Astrocyte (in vitro differentiated cells and primary cell): ENCODE results near the gene BMPR1B. TPM values are rescaled to one million over a fixed set of nuclear protein-coding genes. Genes with fewer than 3 reads are reported as not detected.
A peak's percentile ranks its signal among the peaks of the same experiment; 100 is the strongest.

Source experiments
- DNase-seq: peaks from one replicate; pipeline ENCODE4 v3.0.0-alpha.2; 2010; ENCODE audit warnings: low read depth
- FAIRE-seq: peaks from 2 replicates; lab custom pipeline; 2011; peaks lifted over from hg19 to GRCh38; lab: Jason Lieb, UNC
- H2AFZ ChIP-seq: 2 replicates; pipeline ENCODE4 v1.6.0; 2012; ENCODE audit warnings: low read depth, low read length, inconsistent platforms
- H3K27ac ChIP-seq: 2 replicates; pipeline ENCODE4 v1.5.1; 2011; ENCODE audit warnings: low read depth, low read length, inconsistent platforms
- H3K27me3 ChIP-seq: 2 replicates; pipeline ENCODE4 v1.6.0; 2011; ENCODE audit warnings: low read length, inconsistent platforms; ENCODE audit not compliant: insufficient read depth
- H3K36me3 ChIP-seq: 2 replicates; pipeline ENCODE4 v1.5.1; 2011; ENCODE audit warnings: low read length, inconsistent platforms; ENCODE audit not compliant: insufficient read depth
- H3K4me1 ChIP-seq: 2 replicates; pipeline ENCODE4 v1.5.1; 2011; ENCODE audit warnings: low read length, inconsistent platforms; ENCODE audit not compliant: insufficient read depth
- H3K4me2 ChIP-seq: 2 replicates; pipeline ENCODE4 v1.6.0; 2012; ENCODE audit warnings: low read length, inconsistent platforms
- H3K4me3 ChIP-seq: 2 replicates; pipeline ENCODE4 v1.5.1; 2011; ENCODE audit warnings: low read depth, mild to moderate bottlenecking, low read length, inconsistent platforms; ENCODE audit not compliant: insufficient read depth
- H3K79me2 ChIP-seq: 2 replicates; pipeline ENCODE4 v1.6.0; 2012; ENCODE audit warnings: mild to moderate bottlenecking, low read length, inconsistent platforms; ENCODE audit not compliant: insufficient read depth
- H3K9ac ChIP-seq: 2 replicates; pipeline ENCODE4 v1.6.0; 2012; ENCODE audit warnings: mild to moderate bottlenecking, low read length, inconsistent platforms
- H3K9me3 ChIP-seq: 2 replicates; pipeline ENCODE4 v1.5.1; 2012; ENCODE audit warnings: low read depth, mild to moderate bottlenecking, low read length, inconsistent platforms; ENCODE audit not compliant: insufficient read depth
- H4K20me1 ChIP-seq: 2 replicates; pipeline ENCODE4 v1.6.0; 2012; ENCODE audit warnings: low read length, inconsistent platforms; ENCODE audit not compliant: insufficient read depth
- H3K27ac Mint-ChIP-seq: one replicate; pipeline ENCODE4 v1.8.0; 2021; ENCODE audit warnings: mild to moderate bottlenecking, mixed read lengths; ENCODE audit not compliant: unreplicated experiment
- H3K27me3 Mint-ChIP-seq: one replicate; pipeline ENCODE4 v1.8.0; 2021; ENCODE audit warnings: low read depth, mixed read lengths; ENCODE audit not compliant: unreplicated experiment
- H3K36me3 Mint-ChIP-seq: one replicate; pipeline ENCODE4 v1.8.0; 2021; ENCODE audit warnings: low read depth, mixed read lengths; ENCODE audit not compliant: unreplicated experiment
- H3K4me1 Mint-ChIP-seq: one replicate; pipeline ENCODE4 v1.8.0; 2021; ENCODE audit warnings: low read depth, mixed read lengths; ENCODE audit not compliant: unreplicated experiment
- H3K4me3 Mint-ChIP-seq: one replicate; pipeline ENCODE4 v1.8.0; 2021; ENCODE audit warnings: mild to moderate bottlenecking, moderate library complexity, mixed read lengths; ENCODE audit not compliant: unreplicated experiment
- H3K9me3 Mint-ChIP-seq: one replicate; pipeline ENCODE4 v1.8.0; 2021; ENCODE audit warnings: mild to moderate bottlenecking, mixed read lengths; ENCODE audit not compliant: unreplicated experiment
- EZH2 ChIP-seq: IDR thresholded peaks from 2 replicates; pipeline ENCODE4 v1.6.1; 2012; ENCODE audit warnings: mild to moderate bottlenecking, low read length, inconsistent platforms; ENCODE audit not compliant: insufficient read depth
- total RNA-seq: library from RNA; stranded (reverse); gene quantifications from 2 replicates; pipeline ENCODE4 v1.2.1, GENCODE V29; 2021
- TF ChIP-seq, protein P1 (sequence below): IDR thresholded peaks from 2 replicates; pipeline ENCODE4 v1.5.1; 2011; ENCODE audit warnings: low read depth, mild to moderate bottlenecking, inconsistent platforms, low read length, moderate library complexity; ENCODE audit not compliant: insufficient read depth

Gene BMPR1B
- total RNA-seq, 1 donor from 2014 or later = 14.1 TPM

DNA sequence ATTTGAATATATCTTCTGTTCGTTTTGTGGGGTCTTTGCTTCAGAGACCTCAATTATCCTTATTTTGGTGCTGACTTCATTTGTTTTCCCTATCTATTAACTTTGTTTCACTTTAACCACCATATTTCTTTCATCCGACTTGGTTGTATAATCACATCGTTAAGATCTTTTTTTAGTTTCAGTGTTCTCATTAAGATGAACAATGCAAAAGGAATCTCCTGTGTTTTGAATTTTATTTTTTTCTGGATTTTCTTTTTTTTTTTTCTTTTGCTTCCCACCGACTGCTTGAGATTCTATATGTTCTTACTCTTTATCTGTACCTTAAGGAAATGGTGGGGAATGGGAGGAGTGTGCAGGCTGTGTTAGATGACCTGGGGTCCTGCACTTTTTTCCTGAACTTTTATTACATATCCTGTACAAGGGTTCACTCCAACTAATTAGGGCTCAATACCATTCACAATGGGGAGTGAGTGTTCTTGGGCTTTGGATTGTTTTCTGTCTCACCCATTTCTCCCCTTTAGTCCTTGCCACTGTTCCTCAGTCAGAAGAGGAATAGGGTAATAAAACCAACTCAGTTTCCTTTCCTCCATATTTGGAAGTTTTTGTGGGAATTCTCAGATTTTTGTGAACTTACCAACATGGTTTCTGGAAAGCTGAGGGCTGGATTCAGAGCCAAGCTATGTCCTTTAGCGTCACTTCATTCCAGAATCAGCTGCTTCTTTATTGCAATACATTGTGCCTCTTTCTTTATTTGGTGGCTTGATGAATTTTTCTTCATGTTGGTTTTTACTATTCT lies 43.2 kb upstream of the BMPR1B start:
- no peak for TF ChIP-seq EZH2
- TF ChIP-seq, protein P1, sequence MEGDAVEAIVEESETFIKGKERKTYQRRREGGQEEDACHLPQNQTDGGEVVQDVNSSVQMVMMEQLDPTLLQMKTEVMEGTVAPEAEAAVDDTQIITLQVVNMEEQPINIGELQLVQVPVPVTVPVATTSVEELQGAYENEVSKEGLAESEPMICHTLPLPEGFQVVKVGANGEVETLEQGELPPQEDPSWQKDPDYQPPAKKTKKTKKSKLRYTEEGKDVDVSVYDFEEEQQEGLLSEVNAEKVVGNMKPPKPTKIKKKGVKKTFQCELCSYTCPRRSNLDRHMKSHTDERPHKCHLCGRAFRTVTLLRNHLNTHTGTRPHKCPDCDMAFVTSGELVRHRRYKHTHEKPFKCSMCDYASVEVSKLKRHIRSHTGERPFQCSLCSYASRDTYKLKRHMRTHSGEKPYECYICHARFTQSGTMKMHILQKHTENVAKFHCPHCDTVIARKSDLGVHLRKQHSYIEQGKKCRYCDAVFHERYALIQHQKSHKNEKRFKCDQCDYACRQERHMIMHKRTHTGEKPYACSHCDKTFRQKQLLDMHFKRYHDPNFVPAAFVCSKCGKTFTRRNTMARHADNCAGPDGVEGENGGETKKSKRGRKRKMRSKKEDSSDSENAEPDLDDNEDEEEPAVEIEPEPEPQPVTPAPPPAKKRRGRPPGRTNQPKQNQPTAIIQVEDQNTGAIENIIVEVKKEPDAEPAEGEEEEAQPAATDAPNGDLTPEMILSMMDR = no peak
- Histone ChIP-seq H2AFZ (peak overlapping the region; percentile 49), H3K9me3 (no peaks in the 10 kb centered on the region), H3K4me2 (peak overlapping the region; percentile 68), H3K79me2 (no peaks in the 10 kb centered on the region), H3K36me3 (no peaks in the 10 kb centered on the region), H3K27me3 (no peaks in the 10 kb centered on the region), H3K9ac (peak overlapping the region; percentile 59), H3K4me1 (peaks cover 7% of the 10 kb centered on the region), H3K4me3 (no peak overlapping the region), H4K20me1 (no peaks in the 10 kb centered on the region), H3K27ac (peak overlapping the region; percentile 75)
- peaks cover 1% of the 10 kb centered on the region for H3K9me3 Mint-ChIP-seq
- H3K4me3 Mint-ChIP-seq = no peak overlapping the region
- peak; percentile 97 for FAIRE-seq
- H3K27me3 Mint-ChIP-seq = no peaks in the 10 kb centered on the region
- peaks cover 14% of the 10 kb centered on the region for H3K4me1 Mint-ChIP-seq
- DNase-seq = peak; percentile 87
- H3K36me3 Mint-ChIP-seq = no peaks in the 10 kb centered on the region
- no peak overlapping the region for H3K27ac Mint-ChIP-seq

DNA sequence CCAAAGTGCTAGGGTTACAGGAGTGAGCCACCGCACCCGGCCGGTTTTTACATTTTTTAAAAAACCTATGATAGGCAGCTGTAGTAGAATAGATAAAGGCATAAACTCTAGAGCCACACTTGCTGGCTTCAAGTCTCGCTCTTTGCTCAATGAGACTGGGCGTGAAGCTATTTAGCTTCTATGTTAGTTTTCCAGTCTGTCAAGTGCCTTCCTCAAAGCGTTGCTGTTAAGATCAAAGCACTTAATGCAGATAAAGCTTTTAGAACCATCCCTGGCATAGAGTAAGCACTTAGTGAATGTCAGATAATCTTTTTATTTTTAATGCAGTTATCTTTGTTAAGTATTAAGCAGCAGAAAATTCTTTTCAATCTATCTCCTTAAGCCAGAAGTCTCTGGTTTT lies 42.0 kb upstream of the BMPR1B start:
- H3K36me3 Mint-ChIP-seq = no peaks in the 10 kb centered on the region
- no peaks in the 10 kb centered on the region for H4K20me1 ChIP-seq
- no peak for TF ChIP-seq EZH2
- TF ChIP-seq, protein P1 = no peak
- H3K27me3 ChIP-seq = no peaks in the 10 kb centered on the region
- H3K9ac ChIP-seq = no peak overlapping the region
- H3K27me3 Mint-ChIP-seq = no peaks in the 10 kb centered on the region
- peaks cover 7% of the 10 kb centered on the region for H3K4me1 ChIP-seq
- H3K79me2 ChIP-seq = no peaks in the 10 kb centered on the region
- H3K27ac ChIP-seq = no peak overlapping the region
- FAIRE-seq (no peak), DNase-seq (no peak)
- H3K4me3 Mint-ChIP-seq = no peak overlapping the region
- H3K4me3 ChIP-seq = no peak overlapping the region
- no peak overlapping the region for H3K4me2 ChIP-seq
- H3K36me3 ChIP-seq = no peaks in the 10 kb centered on the region
- H3K4me1 Mint-ChIP-seq = peaks cover 14% of the 10 kb centered on the region
- H3K27ac Mint-ChIP-seq = no peak overlapping the region
- no peak overlapping the region for H2AFZ ChIP-seq
- H3K9me3 Mint-ChIP-seq = peaks cover 1% of the 10 kb centered on the region
- no peaks in the 10 kb centered on the region for H3K9me3 ChIP-seq

DNA sequence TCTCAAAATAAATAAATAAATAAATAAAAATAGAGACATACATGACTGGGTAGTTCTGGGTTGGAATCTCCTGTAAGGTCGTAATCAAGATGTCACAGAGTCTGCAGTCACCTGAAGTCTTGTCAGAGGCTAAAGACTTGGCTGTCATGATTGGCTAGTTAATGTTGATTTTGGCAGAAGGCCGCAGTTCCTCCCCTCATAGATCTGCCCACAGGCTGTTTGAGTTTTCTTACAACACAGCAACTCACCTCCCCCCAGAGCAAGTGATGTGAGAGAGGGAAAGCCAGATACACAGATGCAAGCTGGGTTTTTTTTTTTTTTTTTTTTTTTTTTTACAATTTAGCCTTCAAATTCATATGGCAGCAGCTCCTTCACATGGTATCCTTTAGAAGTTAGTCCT lies 36.4 kb upstream of the BMPR1B start:
- no peak overlapping the region for H3K27ac ChIP-seq
- DNase-seq (no peak), FAIRE-seq (no peak)

More for the DNA sequence above, 36.4 kb upstream of the BMPR1B start:
- Histone ChIP-seq H3K4me1 (no peaks in the 10 kb centered on the region), H3K9ac (no peak overlapping the region), H3K4me3 (no peak overlapping the region), H4K20me1 (no peaks in the 10 kb centered on the region), H3K9me3 (no peaks in the 10 kb centered on the region), H3K36me3 (no peaks in the 10 kb centered on the region), H3K27me3 (no peaks in the 10 kb centered on the region), H3K4me2 (no peak overlapping the region), H3K79me2 (no peaks in the 10 kb centered on the region), H2AFZ (no peak overlapping the region)
- Mint-ChIP-seq H3K4me1 (no peaks in the 10 kb centered on the region), H3K27me3 (no peaks in the 10 kb centered on the region), H3K36me3 (no peaks in the 10 kb centered on the region), H3K9me3 (peaks cover 1% of the 10 kb centered on the region), H3K4me3 (no peak overlapping the region), H3K27ac (no peak overlapping the region)
- TF ChIP-seq, protein P1 = no peak
- no peak for TF ChIP-seq EZH2
